Body of pancreas (tissue), 4 donors: Measurements from ENCODE around the gene ZNF516.

Experiments used
- POLR2A ChIP-seq, 3 donors: fragments of 450-650 bp; IDR thresholded peaks; one replicate each; pipeline ENCODE4 v1.6.1; 2016; ENCODE audit warnings: antibody characterized with exemption in 3 of 3, mild to moderate bottlenecking in 2 of 3
- TF ChIP-seq, protein P1 (sequence below), 7 experiments: fragments of 450-650 bp in 4 of 7; fragments of 200-600 bp in 3 of 7; sonication (generic) in 3 of 7; IDR thresholded peaks; one replicate each; pipeline ENCODE4 v1.5.1; 2016 to 2019; ENCODE audit warnings: antibody characterized with exemption in 7 of 7

DNA sequence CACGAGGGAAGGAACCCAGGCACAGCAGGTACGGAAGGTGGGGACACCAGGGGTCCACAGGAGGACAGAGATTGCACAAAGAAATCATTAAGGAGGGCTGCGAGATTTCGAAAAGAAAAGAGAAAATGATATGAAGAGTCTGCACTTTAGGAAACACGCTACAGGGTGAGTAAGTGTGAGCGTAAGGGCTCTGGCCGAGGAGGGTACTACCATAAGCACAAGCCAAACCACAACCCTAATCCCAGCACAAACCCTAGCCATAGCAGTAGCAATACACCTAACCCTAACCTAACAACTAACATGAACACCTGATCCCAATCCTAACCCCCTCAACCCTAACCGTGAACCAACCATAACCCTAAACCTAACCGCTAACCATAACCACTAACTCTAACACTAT lies 104.0 kb downstream of the ZNF516 start:
- TF ChIP-seq, protein P1, sequence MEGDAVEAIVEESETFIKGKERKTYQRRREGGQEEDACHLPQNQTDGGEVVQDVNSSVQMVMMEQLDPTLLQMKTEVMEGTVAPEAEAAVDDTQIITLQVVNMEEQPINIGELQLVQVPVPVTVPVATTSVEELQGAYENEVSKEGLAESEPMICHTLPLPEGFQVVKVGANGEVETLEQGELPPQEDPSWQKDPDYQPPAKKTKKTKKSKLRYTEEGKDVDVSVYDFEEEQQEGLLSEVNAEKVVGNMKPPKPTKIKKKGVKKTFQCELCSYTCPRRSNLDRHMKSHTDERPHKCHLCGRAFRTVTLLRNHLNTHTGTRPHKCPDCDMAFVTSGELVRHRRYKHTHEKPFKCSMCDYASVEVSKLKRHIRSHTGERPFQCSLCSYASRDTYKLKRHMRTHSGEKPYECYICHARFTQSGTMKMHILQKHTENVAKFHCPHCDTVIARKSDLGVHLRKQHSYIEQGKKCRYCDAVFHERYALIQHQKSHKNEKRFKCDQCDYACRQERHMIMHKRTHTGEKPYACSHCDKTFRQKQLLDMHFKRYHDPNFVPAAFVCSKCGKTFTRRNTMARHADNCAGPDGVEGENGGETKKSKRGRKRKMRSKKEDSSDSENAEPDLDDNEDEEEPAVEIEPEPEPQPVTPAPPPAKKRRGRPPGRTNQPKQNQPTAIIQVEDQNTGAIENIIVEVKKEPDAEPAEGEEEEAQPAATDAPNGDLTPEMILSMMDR (IDR thresholded peaks at IDR 0.05), result no peak
- no peak for TF ChIP-seq POLR2A (IDR thresholded peaks at IDR 0.05)
